Panc1 (cell line): Measurements from ENCODE around the gene INMT. TPM values are rescaled to one million over a fixed set of nuclear protein-coding genes. Genes with fewer than 3 reads are reported as not detected.

ENCODE experiments used
- ATAC-seq: fragments of 200-7000 bp; cut with Tn5 transposase; 2 replicates; pipeline ENCODE4 v1.9.1; 2020; ENCODE audit warnings: mild to moderate bottlenecking, moderate library complexity
- BruUV-seq: library from RNA; stranded (reverse); fragments of 400-500 nt; replicated peaks from 2 replicates; lab custom pipeline; 2021; lab: Mats Ljungman, UMichigan
- CTCF ChIA-PET: fragments of 300-600 bp; sonication (Branson Sonifier 250); formaldehyde crosslinking; loops from one replicate; lab custom pipeline; 2022; ENCODE audit warnings: antibody characterized with exemption; lab: Charles Lee
- POLR2A ChIA-PET: fragments of 300-600 bp; sonication (Branson Sonifier 250); formaldehyde crosslinking; loops from one replicate; lab custom pipeline; 2022; ENCODE audit warnings: antibody characterized with exemption; lab: Charles Lee
- DNase-seq: peaks from one replicate; pipeline ENCODE4 v3.0.0-alpha.2; 2010; ENCODE audit warnings: low read depth, low spot score
- H3K27ac ChIP-seq: 2 replicates; pipeline ENCODE4 v1.5.1; 2011; ENCODE audit warnings: mild to moderate bottlenecking, low read length, inconsistent platforms
- H3K27me3 ChIP-seq: fragments of 200-500 bp; sonication (Bioruptor generic); 2 replicates; pipeline ENCODE4 v1.6.0; 2014; ENCODE audit warnings: low read length, inconsistent platforms; ENCODE audit not compliant: control insufficient read depth, insufficient read depth
- H3K36me3 ChIP-seq: fragments of 200-500 bp; sonication (Bioruptor generic); 2 replicates; pipeline ENCODE4 v1.5.1; 2014; ENCODE audit warnings: inconsistent platforms, mild to moderate bottlenecking, low read length, moderate library complexity; ENCODE audit not compliant: control insufficient read depth, insufficient read depth
- H3K4me1 ChIP-seq: 2 replicates; pipeline ENCODE4 v1.5.1; 2011; ENCODE audit warnings: inconsistent platforms, mild to moderate bottlenecking, low read length, moderate library complexity; ENCODE audit not compliant: control insufficient read depth, insufficient read depth
- H3K4me3 ChIP-seq, 2 experiments: 2 replicates each; pipeline ENCODE4 v1.5.1; 2011 to 2012; ENCODE audit warnings: low read depth in 2 of 2, low read length in 2 of 2, mild to moderate bottlenecking in 2 of 2, inconsistent platforms in 1 of 2, moderate library complexity in 1 of 2
- H3K9me3 ChIP-seq: fragments of 200-500 bp; sonication (Bioruptor generic); 2 replicates; pipeline ENCODE4 v1.5.1; 2014; ENCODE audit warnings: low read depth, mild to moderate bottlenecking, inconsistent platforms, low read length, moderate library complexity; ENCODE audit not compliant: control insufficient read depth, insufficient read depth
- CTCF ChIP-seq: fragments of 450-650 bp; IDR thresholded peaks from 2 replicates; pipeline ENCODE4 v1.5.1; 2017; ENCODE audit warnings: mild to moderate bottlenecking
- POLR2AphosphoS5 ChIP-seq: IDR thresholded peaks from 2 replicates; pipeline ENCODE4 v1.6.1; 2012; ENCODE audit warnings: mild to moderate bottlenecking, low read depth, low read length, moderate library complexity
- REST ChIP-seq, 2 experiments: IDR thresholded peaks; 2 replicates each; pipeline ENCODE4 v1.6.1; 2011 to 2012; ENCODE audit warnings: low read depth in 2 of 2, control low read depth in 1 of 2, low read length in 1 of 2, mild to moderate bottlenecking in 1 of 2, moderate library complexity in 1 of 2; ENCODE audit not compliant: insufficient read depth in 1 of 2
- SIN3A ChIP-seq: IDR thresholded peaks from 2 replicates; pipeline ENCODE4 v1.6.1; 2012; ENCODE audit warnings: low read depth, mild to moderate bottlenecking, low read length, moderate library complexity, borderline replicate concordance; ENCODE audit not compliant: insufficient read depth
- TCF7L2 ChIP-seq: IDR thresholded peaks from 2 replicates; pipeline ENCODE4 v1.6.1; 2011; ENCODE audit warnings: mild to moderate bottlenecking, low read depth, low read length, inconsistent platforms
- in situ Hi-C: cut with HindIII; loops from 2 replicates; pipeline ENCODE4 v1.10.0; 2016; ENCODE audit warnings: low sequenced_read_pairs, low pct_unique_long_range_greater_than_20kb
- intact Hi-C: fragments of 100-400 bp; cut with micrococcal nuclease; formaldehyde crosslinking; loops from one replicate; pipeline ENCODE4 v1.10.0; 2022; ENCODE audit not compliant: unreplicated experiment
- total RNA-seq: library from RNA; stranded (reverse); gene quantifications from one replicate; pipeline ENCODE4 v1.2.1, GENCODE V29; 2021; ENCODE audit not compliant: unreplicated experiment

The INMT gene
- total RNA-seq, 1 experiment from 2014 or later: 0.13 TPM

GRCh38 chr7:30771880-30772425, 20.0 kb downstream of the INMT start:
- intact Hi-C loops: no loop called here
- TSS peak; percentile 77 for BruUV-seq
- Histone ChIP-seq H3K36me3 (no peaks in the 10 kb centered on the region; the same call in 1 of the 2 replicates), H3K4me3 (peak overlapping the region; percentile 70 to 75), H3K4me1 (peaks cover 8% of the 10 kb centered on the region), H3K27me3 (no peaks in the 10 kb centered on the region), H3K9me3 (no peaks in the 10 kb centered on the region), H3K27ac (peak overlapping the region; percentile 73)
- ATAC-seq (no peak; the same call in 1 of the 2 replicates), DNase-seq (no peak)
- ChIA-PET CTCF (no interaction called here), POLR2A (interaction anchor here (0.7 kb wide), 1 partner anchor 201 kb away, joined by 12 read pairs; no protein-coding TSS in a partner anchor)
- TF ChIP-seq SIN3A (no peak), POLR2AphosphoS5 (no peak), REST (IDR thresholded peaks at IDR 0.05; ENCODE audit: insufficient read depth in 1 of 2, low read depth in 2 of 2, low read length in 1 of 2) (no peak), TCF7L2 (no peak), CTCF (no peak)
- in situ Hi-C loops: no loop called here

- ATAC-seq (no peak), DNase-seq (no peak)
- Histone ChIP-seq H3K27ac (no peak overlapping the region), H3K4me3 (no peak overlapping the region), H3K27me3 (no peaks in the 10 kb centered on the region), H3K36me3 (no peaks in the 10 kb centered on the region; the same call in 1 of the 2 replicates), H3K9me3 (no peaks in the 10 kb centered on the region), H3K4me1 (peaks cover 8% of the 10 kb centered on the region)
- intact Hi-C loops: no loop called here
- POLR2A ChIA-PET: no interaction called here
- in situ Hi-C loops: no loop called here
- no TSS peak for BruUV-seq
- CTCF ChIA-PET: no interaction called here
- TF ChIP-seq SIN3A: no peak
- no peak for TF ChIP-seq REST (IDR thresholded peaks at IDR 0.05; ENCODE audit: insufficient read depth in 1 of 2, low read depth in 2 of 2, low read length in 1 of 2)
- no peak for TF ChIP-seq POLR2AphosphoS5
- no peak for TF ChIP-seq CTCF
- TF ChIP-seq TCF7L2: no peak
These were observed 21.0 kb downstream of the INMT start for GRCh38 chr7:30772984-30773383.
